ENCODE results near the gene RHBDD1.
A peak's percentile ranks its signal among the peaks of the same experiment; 100 is the strongest.

The RHBDD1 gene

DNA sequence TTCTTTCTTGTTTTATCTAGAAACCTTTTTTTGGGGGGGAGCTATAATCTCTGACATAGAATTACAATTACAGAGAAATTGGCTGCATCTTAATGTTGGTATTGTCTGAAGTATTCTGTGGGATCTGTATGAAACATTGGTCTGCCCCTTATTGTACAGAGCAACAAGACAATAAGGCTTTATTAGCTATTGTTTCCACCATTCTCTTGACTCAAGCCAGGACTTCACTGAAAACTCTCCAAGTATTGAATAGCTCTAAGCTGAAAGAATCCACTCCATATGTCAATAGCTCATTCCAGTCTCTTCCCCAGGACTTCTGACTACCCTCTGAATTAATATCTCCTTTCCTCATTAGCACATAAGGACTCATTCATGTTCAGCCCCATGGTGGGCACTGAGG, 77.8 kb downstream of the RHBDD1 start:
- peaks cover 26% of the 10 kb centered on the region for H3K4me1 ChIP-seq (ENCODE audit: insufficient read depth, poor library complexity, severe bottlenecking)
- H3K9me3 ChIP-seq (ENCODE audit: severe bottlenecking): no peaks in the 10 kb centered on the region
- no peak overlapping the region for H3K4me3 ChIP-seq (ENCODE audit: severe bottlenecking)
- H3K27ac ChIP-seq (ENCODE audit: poor library complexity, severe bottlenecking): no peak overlapping the region
- DNase-seq (ENCODE audit: low spot score): no peak
- no peaks in the 10 kb centered on the region for H3K27me3 ChIP-seq (ENCODE audit: insufficient read depth, poor library complexity, severe bottlenecking)
- TF ChIP-seq, protein P1, sequence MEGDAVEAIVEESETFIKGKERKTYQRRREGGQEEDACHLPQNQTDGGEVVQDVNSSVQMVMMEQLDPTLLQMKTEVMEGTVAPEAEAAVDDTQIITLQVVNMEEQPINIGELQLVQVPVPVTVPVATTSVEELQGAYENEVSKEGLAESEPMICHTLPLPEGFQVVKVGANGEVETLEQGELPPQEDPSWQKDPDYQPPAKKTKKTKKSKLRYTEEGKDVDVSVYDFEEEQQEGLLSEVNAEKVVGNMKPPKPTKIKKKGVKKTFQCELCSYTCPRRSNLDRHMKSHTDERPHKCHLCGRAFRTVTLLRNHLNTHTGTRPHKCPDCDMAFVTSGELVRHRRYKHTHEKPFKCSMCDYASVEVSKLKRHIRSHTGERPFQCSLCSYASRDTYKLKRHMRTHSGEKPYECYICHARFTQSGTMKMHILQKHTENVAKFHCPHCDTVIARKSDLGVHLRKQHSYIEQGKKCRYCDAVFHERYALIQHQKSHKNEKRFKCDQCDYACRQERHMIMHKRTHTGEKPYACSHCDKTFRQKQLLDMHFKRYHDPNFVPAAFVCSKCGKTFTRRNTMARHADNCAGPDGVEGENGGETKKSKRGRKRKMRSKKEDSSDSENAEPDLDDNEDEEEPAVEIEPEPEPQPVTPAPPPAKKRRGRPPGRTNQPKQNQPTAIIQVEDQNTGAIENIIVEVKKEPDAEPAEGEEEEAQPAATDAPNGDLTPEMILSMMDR (IDR thresholded peaks at IDR 0.05; ENCODE audit: poor library complexity, severe bottlenecking): no peak
- ATAC-seq (ENCODE audit: low read depth): no peak
- peaks cover 12% of the 10 kb centered on the region for H3K36me3 ChIP-seq (ENCODE audit: low read depth)

DNA sequence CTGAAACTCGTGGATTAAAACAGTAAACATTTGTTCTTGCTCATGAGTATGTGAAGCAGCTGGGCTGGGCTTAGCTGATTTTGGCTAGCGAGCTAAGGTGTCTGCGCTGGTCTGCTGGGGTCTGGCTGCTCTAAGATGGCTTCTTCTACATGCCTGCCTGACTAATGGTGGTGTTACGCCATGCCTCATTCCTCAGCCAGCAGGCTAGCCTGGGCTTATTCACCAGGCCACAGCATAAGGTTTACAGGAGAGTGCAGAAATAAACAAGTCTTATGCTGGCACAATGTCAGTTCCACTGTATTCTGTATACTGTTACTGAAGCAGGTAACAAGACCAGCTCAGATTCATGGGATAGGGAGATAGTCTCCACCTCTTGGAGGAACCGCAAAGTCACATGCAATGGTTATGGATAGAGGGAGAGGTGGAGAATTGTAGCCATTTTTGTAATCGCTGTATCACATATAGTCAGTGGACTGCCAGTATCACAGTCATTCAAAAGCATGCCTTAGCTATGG, 80.0 kb downstream of the RHBDD1 start:
- Histone ChIP-seq H3K36me3 (ENCODE audit: low read depth) (peaks cover 9% of the 10 kb centered on the region; the same call in 1 of the 2 replicates), H3K4me3 (ENCODE audit: severe bottlenecking) (no peak overlapping the region), H3K27ac (ENCODE audit: poor library complexity, severe bottlenecking) (peak overlapping the region; percentile 34), H3K9me3 (ENCODE audit: severe bottlenecking) (no peaks in the 10 kb centered on the region), H3K27me3 (ENCODE audit: insufficient read depth, poor library complexity, severe bottlenecking) (no peaks in the 10 kb centered on the region), H3K4me1 (ENCODE audit: insufficient read depth, poor library complexity, severe bottlenecking) (peaks cover 18% of the 10 kb centered on the region)
- ATAC-seq (ENCODE audit: low read depth) (peak; percentile 99), DNase-seq (ENCODE audit: low spot score) (no peak)
- TF ChIP-seq, protein P1 (IDR thresholded peaks at IDR 0.05; ENCODE audit: poor library complexity, severe bottlenecking): no peak

DNA sequence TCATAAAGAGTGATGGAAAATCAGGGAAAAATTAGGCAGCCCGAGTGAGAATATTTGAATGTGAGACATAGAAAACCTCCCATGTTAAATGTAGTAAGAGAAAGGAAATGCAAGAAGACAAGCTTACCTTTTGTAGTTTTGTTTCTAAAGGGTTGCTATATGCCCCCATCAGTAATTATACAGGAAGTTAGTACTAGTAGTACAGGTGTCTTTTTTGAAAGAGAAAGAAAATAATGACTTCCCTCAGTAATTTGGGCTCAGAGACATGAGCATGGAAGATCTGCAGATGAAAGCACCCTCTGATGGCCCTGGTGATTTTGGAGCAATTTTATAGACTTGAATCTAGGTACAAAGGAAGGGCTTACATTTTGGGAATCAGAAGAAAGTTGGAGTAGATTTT, 80.8 kb downstream of the RHBDD1 start:
- ATAC-seq (ENCODE audit: low read depth) (no peak), DNase-seq (ENCODE audit: low spot score) (no peak)
- H3K27ac ChIP-seq (ENCODE audit: poor library complexity, severe bottlenecking): peak overlapping the region; percentile 34
- H3K27me3 ChIP-seq (ENCODE audit: insufficient read depth, poor library complexity, severe bottlenecking): no peaks in the 10 kb centered on the region
- H3K36me3 ChIP-seq (ENCODE audit: low read depth): peaks cover 9% of the 10 kb centered on the region; the same call in 1 of the 2 replicates
- no peaks in the 10 kb centered on the region for H3K9me3 ChIP-seq (ENCODE audit: severe bottlenecking)
- peaks cover 17% of the 10 kb centered on the region for H3K4me1 ChIP-seq (ENCODE audit: insufficient read depth, poor library complexity, severe bottlenecking)
- TF ChIP-seq, protein P1 (IDR thresholded peaks at IDR 0.05; ENCODE audit: poor library complexity, severe bottlenecking): no peak
- H3K4me3 ChIP-seq (ENCODE audit: severe bottlenecking): no peak overlapping the region

DNA sequence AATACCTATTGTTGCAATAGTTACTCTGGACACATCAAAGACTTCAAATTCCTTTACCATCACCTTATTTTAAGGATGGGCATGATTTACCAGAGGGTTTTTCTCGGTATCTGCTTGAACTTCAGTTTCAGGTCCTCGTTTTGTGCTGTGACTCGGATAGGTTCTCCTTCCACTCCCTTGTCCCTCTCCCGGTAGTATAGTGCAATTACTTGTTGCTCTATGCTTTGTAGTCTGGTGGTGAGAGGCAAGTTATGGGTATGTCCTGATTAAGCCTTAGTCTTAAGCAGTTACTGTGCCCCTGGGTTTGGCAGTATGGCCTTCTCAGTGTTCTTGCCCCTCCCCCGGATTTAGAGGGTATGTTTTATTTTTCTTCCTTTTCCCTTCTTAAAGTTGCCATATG, 96.6 kb downstream of the RHBDD1 start:
- H3K9me3 ChIP-seq (ENCODE audit: severe bottlenecking): no peaks in the 10 kb centered on the region
- DNase-seq (ENCODE audit: low spot score): no peak
- TF ChIP-seq, protein P1 (IDR thresholded peaks at IDR 0.05; ENCODE audit: poor library complexity, severe bottlenecking): no peak
- no peaks in the 10 kb centered on the region for H3K27me3 ChIP-seq (ENCODE audit: insufficient read depth, poor library complexity, severe bottlenecking)
- ATAC-seq (ENCODE audit: low read depth): no peak
- no peak overlapping the region for H3K27ac ChIP-seq (ENCODE audit: poor library complexity, severe bottlenecking)
- no peaks in the 10 kb centered on the region for H3K4me1 ChIP-seq (ENCODE audit: insufficient read depth, poor library complexity, severe bottlenecking)
- no peaks in the 10 kb centered on the region for H3K36me3 ChIP-seq (ENCODE audit: low read depth)
- H3K4me3 ChIP-seq (ENCODE audit: severe bottlenecking): no peak overlapping the region

DNA sequence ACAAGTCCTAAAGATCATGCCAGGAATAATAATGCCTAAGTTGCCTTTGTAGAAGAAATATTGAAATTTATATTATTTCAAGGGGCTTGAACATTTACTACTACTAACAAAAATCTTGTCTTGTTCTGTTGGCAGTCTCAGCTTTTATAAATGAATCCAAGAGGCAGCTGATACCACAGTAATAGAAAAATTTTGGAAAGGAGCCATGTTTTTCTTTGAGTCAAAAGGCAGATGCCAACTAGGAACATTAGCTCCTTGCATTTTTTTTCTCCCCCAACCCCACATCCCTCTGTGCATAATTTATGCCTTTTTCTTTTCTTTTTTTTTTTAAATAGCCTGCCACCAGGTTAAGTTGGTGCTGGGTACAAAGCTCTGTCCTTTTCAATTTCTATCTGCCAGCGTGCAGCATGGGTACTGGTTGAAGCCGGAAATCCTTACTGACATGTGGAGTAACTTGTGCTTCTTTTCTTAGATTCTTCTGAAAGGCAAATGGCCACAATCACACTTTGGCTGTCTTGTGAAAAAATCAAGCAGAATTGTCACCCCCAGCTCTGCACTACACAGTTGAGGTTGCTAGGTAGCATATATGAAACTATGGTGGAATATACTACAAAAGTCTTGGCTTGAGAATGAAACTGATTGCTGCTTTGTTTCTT, 98.8 kb downstream of the RHBDD1 start:
- DNase-seq (ENCODE audit: low spot score): no peak

More for the DNA sequence above, 98.8 kb downstream of the RHBDD1 start:
- no peaks in the 10 kb centered on the region for H3K36me3 ChIP-seq (ENCODE audit: low read depth)
- no peak overlapping the region for H3K4me3 ChIP-seq (ENCODE audit: severe bottlenecking)
- H3K9me3 ChIP-seq (ENCODE audit: severe bottlenecking): no peaks in the 10 kb centered on the region
- H3K27ac ChIP-seq (ENCODE audit: poor library complexity, severe bottlenecking): no peak overlapping the region
- no peak for ATAC-seq (ENCODE audit: low read depth)
- no peaks in the 10 kb centered on the region for H3K27me3 ChIP-seq (ENCODE audit: insufficient read depth, poor library complexity, severe bottlenecking)
- TF ChIP-seq, protein P1 (IDR thresholded peaks at IDR 0.05; ENCODE audit: poor library complexity, severe bottlenecking): no peak
- H3K4me1 ChIP-seq (ENCODE audit: insufficient read depth, poor library complexity, severe bottlenecking): no peaks in the 10 kb centered on the region

All from RWPE2 (cell line).